D721Med (cell line): ENCODE measurements around the gene ANXA6.

Experiments
- DNase-seq: peaks from one replicate; pipeline ENCODE4 v3.0.0; 2011; ENCODE audit warnings: low spot score; ENCODE audit not compliant: insufficient read length
- FAIRE-seq: peaks from 2 replicates; lab custom pipeline; 2011; peaks lifted over from hg19 to GRCh38; lab: Jason Lieb, UNC
- TF ChIP-seq, protein P1 (sequence below): IDR thresholded peaks from 2 replicates; pipeline ENCODE4 v1.5.1; 2012; ENCODE audit warnings: mild to moderate bottlenecking, control low read depth; ENCODE audit not compliant: insufficient read depth; ENCODE audit errors: missing control alignments

ANXA6 gene

DNA sequence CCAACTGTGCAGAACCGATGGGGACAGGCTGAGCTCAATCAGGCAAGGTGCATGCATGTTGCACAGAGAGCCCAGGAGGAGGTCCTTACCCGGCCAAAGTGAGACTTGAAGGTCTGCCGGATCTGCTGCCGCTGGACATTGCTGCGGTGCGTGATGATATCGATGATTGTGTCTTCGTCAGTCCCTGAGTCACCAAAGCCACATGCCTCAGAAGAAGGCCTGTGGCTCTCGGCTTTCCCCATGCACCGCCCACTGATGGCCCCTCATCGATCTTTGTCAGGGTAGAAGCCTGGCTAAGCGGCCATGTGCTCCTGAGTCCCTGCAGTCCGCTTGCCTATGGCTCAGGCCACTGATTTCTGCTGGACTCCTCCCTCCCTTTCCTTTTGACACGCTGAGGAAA is 34.8 kb downstream of the ANXA6 start:
- FAIRE-seq: no peak
- DNase-seq: no peak
- TF ChIP-seq, protein P1, sequence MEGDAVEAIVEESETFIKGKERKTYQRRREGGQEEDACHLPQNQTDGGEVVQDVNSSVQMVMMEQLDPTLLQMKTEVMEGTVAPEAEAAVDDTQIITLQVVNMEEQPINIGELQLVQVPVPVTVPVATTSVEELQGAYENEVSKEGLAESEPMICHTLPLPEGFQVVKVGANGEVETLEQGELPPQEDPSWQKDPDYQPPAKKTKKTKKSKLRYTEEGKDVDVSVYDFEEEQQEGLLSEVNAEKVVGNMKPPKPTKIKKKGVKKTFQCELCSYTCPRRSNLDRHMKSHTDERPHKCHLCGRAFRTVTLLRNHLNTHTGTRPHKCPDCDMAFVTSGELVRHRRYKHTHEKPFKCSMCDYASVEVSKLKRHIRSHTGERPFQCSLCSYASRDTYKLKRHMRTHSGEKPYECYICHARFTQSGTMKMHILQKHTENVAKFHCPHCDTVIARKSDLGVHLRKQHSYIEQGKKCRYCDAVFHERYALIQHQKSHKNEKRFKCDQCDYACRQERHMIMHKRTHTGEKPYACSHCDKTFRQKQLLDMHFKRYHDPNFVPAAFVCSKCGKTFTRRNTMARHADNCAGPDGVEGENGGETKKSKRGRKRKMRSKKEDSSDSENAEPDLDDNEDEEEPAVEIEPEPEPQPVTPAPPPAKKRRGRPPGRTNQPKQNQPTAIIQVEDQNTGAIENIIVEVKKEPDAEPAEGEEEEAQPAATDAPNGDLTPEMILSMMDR: no peak

DNA sequence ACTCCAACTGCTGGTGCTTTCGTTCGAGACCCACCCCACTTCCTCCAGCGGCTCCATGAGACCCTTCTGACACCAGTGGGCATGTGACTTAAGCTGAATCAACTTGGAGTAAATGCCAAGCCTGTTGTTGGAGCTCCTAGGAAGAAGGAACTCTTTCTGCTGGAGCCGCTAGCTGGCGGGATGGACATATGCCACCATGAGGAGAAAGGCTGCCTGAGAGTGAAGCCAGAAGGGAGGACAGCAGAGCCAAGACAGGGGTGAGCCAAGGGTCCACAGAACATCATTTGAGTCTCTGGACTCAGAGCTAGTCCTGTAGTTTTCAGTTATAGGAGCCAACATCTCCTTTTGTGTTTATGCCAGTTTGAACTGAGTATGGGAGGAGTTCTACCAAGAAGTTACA is 35.9 kb downstream of the ANXA6 start:
- DNase-seq (no peak), FAIRE-seq (no peak)
- TF ChIP-seq, protein P1: no peak

DNA sequence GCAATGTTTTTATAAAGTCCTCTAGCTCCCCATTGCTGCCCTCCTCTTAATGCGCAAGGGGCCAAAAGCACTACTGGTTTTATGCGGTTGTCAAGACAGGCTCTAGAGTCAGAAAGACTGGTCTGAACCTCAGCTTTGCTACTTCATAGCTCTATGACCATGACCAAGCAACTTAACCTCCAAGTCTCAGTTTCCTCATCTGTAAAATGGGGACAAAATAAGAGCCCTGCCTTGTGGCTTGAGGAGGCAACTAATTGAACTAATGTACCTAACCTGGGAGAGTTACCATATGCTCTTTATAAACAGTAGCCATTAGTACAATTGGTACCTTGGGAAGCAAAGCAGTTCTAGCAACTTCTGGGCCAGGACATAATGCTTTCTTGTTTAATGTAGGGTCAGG is 36.5 kb downstream of the ANXA6 start:
- FAIRE-seq (no peak), DNase-seq (no peak)
- TF ChIP-seq, protein P1: no peak

DNA sequence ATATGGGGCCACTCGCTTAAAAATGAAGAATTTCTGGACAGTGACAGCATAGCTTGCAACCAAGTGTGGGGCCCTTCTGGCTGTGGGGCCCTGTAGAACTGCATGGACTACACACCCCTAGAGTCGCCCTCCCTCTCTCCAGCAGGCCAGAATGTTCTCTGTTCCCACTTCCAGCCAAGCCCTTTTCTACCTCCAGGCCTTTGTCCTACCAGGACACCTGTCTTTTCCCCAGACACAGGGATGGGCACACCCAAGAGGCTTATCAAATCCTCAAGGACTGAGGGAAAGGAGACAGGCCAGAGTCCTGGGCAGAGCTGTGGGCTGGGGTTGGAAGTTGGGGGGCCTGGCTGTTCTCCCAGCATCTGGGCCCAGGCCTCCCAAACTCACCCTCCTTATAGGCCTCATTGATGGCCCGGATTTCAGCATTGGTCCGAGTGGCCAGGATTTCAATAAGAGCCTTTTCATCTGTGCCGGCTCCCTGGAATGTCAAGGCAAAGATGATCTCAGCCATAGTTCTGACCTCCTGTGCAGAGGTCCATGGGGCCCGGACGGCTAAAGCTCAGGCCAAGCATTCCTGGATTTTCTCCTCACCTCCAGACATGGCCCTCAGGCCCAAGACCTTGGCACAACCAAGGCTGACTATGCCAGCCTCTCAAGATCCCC is 38.5 kb downstream of the ANXA6 start:
- TF ChIP-seq, protein P1: no peak
- FAIRE-seq (no peak), DNase-seq (no peak)

DNA sequence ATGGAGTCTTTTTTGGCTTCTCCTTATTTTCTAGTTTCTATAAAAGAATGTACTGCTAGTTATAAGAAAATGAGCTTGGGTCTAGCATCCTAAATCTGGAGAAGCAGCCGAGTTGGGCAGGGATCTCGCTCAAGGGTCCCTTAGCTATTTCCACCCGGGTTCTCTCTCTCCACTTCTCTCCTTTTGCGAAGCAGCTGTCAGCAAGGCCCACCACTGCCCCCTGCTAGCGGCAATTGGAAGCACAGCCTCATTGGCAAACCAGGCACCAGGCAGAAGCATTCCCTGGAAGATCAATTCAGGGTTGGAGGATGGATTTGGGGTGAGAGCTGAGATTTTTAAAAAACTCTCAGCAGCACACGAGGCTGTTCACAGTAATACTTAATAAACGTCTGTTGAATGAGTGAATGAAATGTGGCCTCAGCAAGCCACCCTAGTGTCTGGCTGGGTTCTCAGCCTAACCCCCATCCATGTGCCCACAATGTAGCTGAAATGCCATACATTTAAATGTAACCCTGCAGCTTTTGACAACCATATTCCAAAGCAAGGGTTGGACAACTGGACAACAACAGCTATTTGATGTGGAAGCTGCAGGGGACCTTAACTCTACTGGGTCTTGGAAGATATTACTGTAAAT is 42.2 kb downstream of the ANXA6 start:
- DNase-seq (peak; percentile 70), FAIRE-seq (no peak)
- TF ChIP-seq, protein P1: peak; percentile 93

DNA sequence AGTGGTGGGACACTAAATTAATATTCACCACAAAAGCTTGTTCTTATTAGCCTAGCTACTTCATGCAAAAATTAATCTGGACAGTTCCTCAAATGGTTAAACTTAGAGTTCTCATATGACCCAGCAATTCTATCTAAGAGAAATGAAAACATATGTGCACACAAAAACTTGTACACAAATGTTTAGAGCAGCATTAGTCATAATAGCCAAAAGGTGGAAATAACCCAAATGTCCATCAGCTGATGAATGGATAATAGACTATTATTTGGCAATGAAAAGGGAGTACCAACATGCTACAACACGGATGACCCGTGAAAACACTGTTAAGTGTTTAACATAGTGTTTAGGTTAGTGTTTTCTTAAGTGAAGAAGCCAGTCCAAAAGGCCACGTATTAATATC is 43.9 kb downstream of the ANXA6 start:
- FAIRE-seq (no peak), DNase-seq (no peak)
- TF ChIP-seq, protein P1: no peak

DNA sequence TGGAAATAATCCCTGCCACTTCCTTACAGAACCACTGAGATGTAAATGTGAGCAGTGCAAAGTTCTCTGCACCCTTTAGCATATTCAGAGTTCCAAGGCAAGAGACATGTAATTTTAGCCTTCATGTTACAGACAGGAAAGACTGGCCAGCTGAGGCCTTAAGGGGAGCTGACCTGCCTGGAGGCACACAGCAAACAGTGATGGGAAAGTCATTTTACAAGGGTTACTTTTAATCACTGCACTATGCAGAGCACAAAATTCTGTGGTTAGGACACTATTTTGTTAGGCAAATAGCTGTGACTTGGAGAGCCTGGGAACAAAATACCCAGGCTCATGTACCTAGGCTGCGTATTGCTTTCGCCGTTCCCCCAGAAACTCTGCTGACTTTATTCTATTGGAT is 46.6 kb downstream of the ANXA6 start:
- FAIRE-seq (no peak), DNase-seq (no peak)
- TF ChIP-seq, protein P1: no peak
